Trophoblast cell (in vitro differentiated cells and primary cell): ENCODE data around the gene TSSK2.
A peak's percentile ranks its signal among the peaks of the same experiment; 100 is the strongest.

Experiments used
- DNase-seq, 2 donors: peaks; one replicate each; pipeline ENCODE4 v3.0.0-alpha.2; 2016
- H2AFZ ChIP-seq: 2 replicates; pipeline ENCODE4 v1.6.1; 2013; ENCODE audit warnings: low read length, moderate library complexity, mild to moderate bottlenecking; ENCODE audit not compliant: insufficient read depth, poor library complexity
- H2AK5ac ChIP-seq: 2 replicates; pipeline ENCODE4 v1.6.1; 2013; ENCODE audit warnings: mild to moderate bottlenecking, low read length
- H2BK120ac ChIP-seq: 2 replicates; pipeline ENCODE4 v1.6.1; 2013; ENCODE audit warnings: low read length, mild to moderate bottlenecking, moderate library complexity; ENCODE audit not compliant: insufficient read depth, poor library complexity
- H2BK12ac ChIP-seq: 2 replicates; pipeline ENCODE4 v1.6.1; 2013; ENCODE audit warnings: mild to moderate bottlenecking, low read length, moderate library complexity
- H2BK5ac ChIP-seq: 2 replicates; pipeline ENCODE4 v1.6.1; 2013; ENCODE audit warnings: low read length, low read depth, moderate library complexity, mild to moderate bottlenecking; ENCODE audit not compliant: poor library complexity
- H3K14ac ChIP-seq: 2 replicates; pipeline ENCODE4 v1.6.1; 2013; ENCODE audit warnings: mild to moderate bottlenecking, low read length
- H3K18ac ChIP-seq: 2 replicates; pipeline ENCODE4 v1.6.1; 2013; ENCODE audit warnings: mild to moderate bottlenecking, low read length
- H3K23ac ChIP-seq: 2 replicates; pipeline ENCODE4 v1.6.1; 2013; ENCODE audit warnings: low read length
- H3K27ac ChIP-seq: 2 replicates; pipeline ENCODE4 v1.5.1; 2013; ENCODE audit warnings: low read depth, mild to moderate bottlenecking, inconsistent platforms, low read length, moderate library complexity
- H3K27me3 ChIP-seq: 2 replicates; pipeline ENCODE4 v1.6.1; 2013; ENCODE audit warnings: inconsistent platforms, mild to moderate bottlenecking, low read length, moderate library complexity; ENCODE audit not compliant: insufficient read depth
- H3K36me3 ChIP-seq, 2 experiments: 1 replicate in 1 of 2; 2 replicates in 1 of 2; pipeline ENCODE4 v1.6.1; 2013; ENCODE audit warnings: low read length in 2 of 2, mild to moderate bottlenecking in 2 of 2, moderate library complexity in 1 of 2; ENCODE audit not compliant: insufficient read depth in 2 of 2, control insufficient read depth in 1 of 2
- H3K4ac ChIP-seq: 2 replicates; pipeline ENCODE4 v1.6.1; 2013; ENCODE audit warnings: low read depth, mild to moderate bottlenecking, low read length, moderate library complexity
- H3K4me1 ChIP-seq, 2 experiments: 1 replicate in 1 of 2; 2 replicates in 1 of 2; pipeline ENCODE4 v1.6.1; 2013; ENCODE audit warnings: low read length in 2 of 2, mild to moderate bottlenecking in 2 of 2, moderate library complexity in 1 of 2; ENCODE audit not compliant: insufficient read depth in 2 of 2, control insufficient read depth in 1 of 2
- H3K4me2 ChIP-seq: 2 replicates; pipeline ENCODE4 v1.6.1; 2013; ENCODE audit warnings: inconsistent platforms, mild to moderate bottlenecking, low read length, moderate library complexity
- H3K4me3 ChIP-seq: 2 replicates; pipeline ENCODE4 v1.5.1; 2013; ENCODE audit warnings: mild to moderate bottlenecking, low read depth, low read length, inconsistent platforms
- H3K79me1 ChIP-seq: one replicate; pipeline ENCODE4 v1.6.1; 2013; ENCODE audit warnings: low read length
- H3K79me2 ChIP-seq: 2 replicates; pipeline ENCODE4 v1.6.1; 2013; ENCODE audit warnings: low read length, mild to moderate bottlenecking; ENCODE audit not compliant: control insufficient read depth, insufficient read depth, poor library complexity
- H3K9ac ChIP-seq: 2 replicates; pipeline ENCODE4 v1.6.1; 2013; ENCODE audit warnings: mild to moderate bottlenecking, low read length
- H3K9me3 ChIP-seq: 2 replicates; pipeline ENCODE4 v1.6.1; 2013; ENCODE audit warnings: low read depth, mild to moderate bottlenecking, control low read depth, inconsistent platforms, low read length; ENCODE audit not compliant: insufficient read depth
- H4K12ac ChIP-seq: 2 replicates; pipeline ENCODE4 v1.6.1; 2013; ENCODE audit warnings: low read depth, mild to moderate bottlenecking, low read length, moderate library complexity
- H4K8ac ChIP-seq: 2 replicates; pipeline ENCODE4 v1.6.1; 2013; ENCODE audit warnings: low read depth, mild to moderate bottlenecking, low read length, moderate library complexity
- H4K91ac ChIP-seq: one replicate; pipeline ENCODE4 v1.6.1; 2013; ENCODE audit warnings: low read depth, mild to moderate bottlenecking, low read length, moderate library complexity
- WGBS: extraction: QIAGEN DNeasy Blood & Tissue Kit; methylation state at CpG from one replicate; pipeline ENCODE4 v1.1.7; 2013; ENCODE audit warnings: missing lambda C conversion rate; ENCODE audit not compliant: insufficient read length, insufficient coverage; ENCODE audit errors: extremely low coverage; 5-methylcytosine and 5-hydroxymethylcytosine counted together

TSSK2 gene

DNA sequence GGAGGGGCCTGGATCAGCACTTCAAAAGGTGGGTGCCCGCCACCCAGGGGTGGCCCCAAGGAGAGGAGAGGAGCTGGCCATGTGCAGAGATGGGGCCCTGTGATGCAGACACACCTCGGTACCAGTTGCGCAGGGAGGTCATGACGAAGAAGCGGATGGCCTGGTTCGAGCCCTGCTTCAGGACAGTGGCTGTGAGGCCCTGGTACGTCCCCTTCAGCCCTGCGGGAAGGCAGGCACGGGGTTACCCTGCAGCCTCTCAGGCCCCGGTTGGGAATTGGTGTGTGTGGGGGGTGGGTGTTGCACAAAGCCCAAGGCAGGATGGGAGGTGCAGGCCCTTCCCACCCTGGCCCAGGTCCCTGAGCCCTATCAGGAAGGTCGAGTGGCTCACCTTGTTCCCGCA is 45.6 kb downstream of the TSSK2 start:
- no peak overlapping the region for H2BK5ac ChIP-seq
- H2AK5ac ChIP-seq = no peak overlapping the region
- H3K27me3 ChIP-seq = no peaks in the 10 kb centered on the region
- WGBS = no CpG with 5 or more reads among the region's 12 CpGs
- peaks cover 21% of the 10 kb centered on the region for H3K79me2 ChIP-seq
- no peak overlapping the region for H3K23ac ChIP-seq
- peak overlapping the region; percentile 89 for H3K4me2 ChIP-seq
- no peak overlapping the region for H4K12ac ChIP-seq
- no peak overlapping the region for H4K8ac ChIP-seq
- H3K9me3 ChIP-seq = peaks cover 1% of the 10 kb centered on the region
- peaks cover 22 to 27% of the 10 kb centered on the region in 2 experiments for H3K36me3 ChIP-seq
- no peak overlapping the region for H4K91ac ChIP-seq
- no peak overlapping the region for H2BK12ac ChIP-seq
- peak overlapping the region; percentile 52 for H3K9ac ChIP-seq
- no peak overlapping the region for H2AFZ ChIP-seq
- H3K18ac ChIP-seq = peak overlapping the region; percentile 4
- peaks cover 16% of the 10 kb centered on the region for H3K79me1 ChIP-seq
- peak overlapping the region; percentile 16 for H3K4ac ChIP-seq
- peak overlapping the region; percentile 27 for H3K4me3 ChIP-seq
- no peak overlapping the region for H2BK120ac ChIP-seq
- no peak for DNase-seq
- peaks cover 43 to 56% of the 10 kb centered on the region in 2 experiments for H3K4me1 ChIP-seq
- no peak overlapping the region for H3K14ac ChIP-seq
- H3K27ac ChIP-seq = no peak overlapping the region

DNA sequence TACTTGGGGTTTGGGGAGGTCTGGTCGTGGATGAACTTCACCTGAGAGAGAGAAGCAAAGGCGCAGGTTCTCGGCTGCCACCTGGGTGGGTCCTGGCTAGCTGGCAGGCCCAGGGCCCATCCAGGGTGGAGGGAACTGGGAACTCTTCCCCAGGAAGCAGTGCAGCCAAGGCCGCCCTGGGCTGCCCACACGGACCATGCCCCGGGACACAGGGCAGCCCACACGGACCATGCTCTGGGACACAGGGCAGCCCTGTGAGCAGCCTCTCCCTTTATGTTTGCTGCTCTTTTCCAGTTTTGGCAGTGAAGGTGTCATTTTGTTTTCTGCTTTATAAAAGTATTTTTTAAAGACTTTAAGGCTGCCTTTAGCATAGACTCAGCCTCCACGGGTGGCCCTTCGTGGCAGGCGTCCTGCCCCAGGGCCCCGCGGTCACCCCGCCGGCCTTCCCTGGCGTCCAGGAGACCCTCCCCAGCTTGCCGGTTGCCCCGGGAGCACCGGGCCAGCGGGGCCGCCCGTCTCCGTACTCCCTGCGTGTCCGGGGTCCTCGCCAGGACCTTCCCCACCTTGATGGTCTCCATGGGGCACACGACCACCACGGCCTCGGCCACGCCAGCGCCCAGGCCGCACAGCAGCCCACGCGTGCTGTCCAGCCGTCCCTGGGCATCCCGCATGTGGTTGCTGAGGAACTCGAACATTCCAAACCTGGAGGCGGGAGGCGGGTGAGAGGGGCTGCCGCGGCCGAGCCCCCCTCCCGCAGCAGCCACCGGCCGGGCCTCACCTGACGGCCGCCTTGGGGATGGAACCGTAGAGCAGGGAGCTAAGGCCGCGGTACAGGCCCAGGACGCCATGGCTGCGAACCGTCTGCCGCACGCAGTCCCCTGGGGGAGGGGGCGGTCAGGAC is 46.3 kb downstream of the TSSK2 start:
- H3K27ac ChIP-seq = peak overlapping the region; percentile 84
- no peak overlapping the region for H3K23ac ChIP-seq
- peak overlapping the region; percentile 79 for H2BK5ac ChIP-seq
- peaks cover 40 to 53% of the 10 kb centered on the region in 2 experiments for H3K4me1 ChIP-seq
- peak overlapping the region; percentile 95 for H3K18ac ChIP-seq
- peak overlapping the region; percentile 89 for H3K4me2 ChIP-seq
- H3K14ac ChIP-seq = peak overlapping the region; percentile 47
- H3K4ac ChIP-seq = peak overlapping the region; percentile 72
- no peaks in the 10 kb centered on the region for H3K27me3 ChIP-seq
- H3K9me3 ChIP-seq = peaks cover 1% of the 10 kb centered on the region
- peak overlapping the region; percentile 96 for H3K4me3 ChIP-seq
- H3K36me3 ChIP-seq = peaks cover 22 to 27% of the 10 kb centered on the region in 2 experiments
- peak overlapping the region; percentile 84 for H4K8ac ChIP-seq
- peak overlapping the region; percentile 60 for H4K12ac ChIP-seq
- peak overlapping the region; percentile 69 for H2AFZ ChIP-seq
- peak in 1 of 2 donors; percentile 9 for DNase-seq
- H2BK120ac ChIP-seq = peak overlapping the region; percentile 57
- WGBS = no CpG with 5 or more reads among the region's 55 CpGs
- peaks cover 15% of the 10 kb centered on the region for H3K79me2 ChIP-seq
- peak overlapping the region; percentile 81 for H4K91ac ChIP-seq
- H3K79me1 ChIP-seq = peaks cover 14% of the 10 kb centered on the region
- peak overlapping the region; percentile 80 for H2AK5ac ChIP-seq
- H2BK12ac ChIP-seq = no peak overlapping the region
- H3K9ac ChIP-seq = peak overlapping the region; percentile 89

DNA sequence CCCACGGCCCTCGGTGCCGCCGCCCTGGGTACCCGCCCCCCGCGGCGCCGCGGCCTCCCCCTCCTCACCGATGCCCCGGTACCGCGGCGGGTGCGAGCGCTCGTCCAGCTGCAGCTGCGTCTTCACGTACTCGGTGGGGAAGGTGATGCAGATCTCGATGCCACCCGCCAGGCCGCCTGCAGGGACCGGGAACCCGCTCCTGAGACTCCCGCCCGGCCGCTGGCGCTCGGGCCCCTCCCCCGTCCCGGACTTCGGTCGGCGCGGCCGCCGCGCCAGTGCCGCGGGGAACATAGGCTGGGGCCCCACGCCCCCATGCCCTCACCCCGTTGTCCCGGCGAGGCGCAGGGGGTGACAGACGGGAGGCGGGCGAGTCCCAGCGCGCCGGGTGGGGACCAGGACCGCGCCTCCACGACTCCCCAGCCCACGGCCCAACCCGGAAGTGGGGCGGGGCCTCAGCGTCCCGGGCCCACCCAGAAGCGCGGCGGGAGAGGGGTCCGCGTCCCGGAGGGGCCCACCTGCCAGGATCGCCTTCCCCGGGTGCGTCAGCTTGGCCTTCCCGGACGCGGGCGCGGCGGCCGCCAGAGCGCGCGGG is 47.1 kb downstream of the TSSK2 start:
- Histone ChIP-seq H3K14ac (peak overlapping the region; percentile 47), H2AK5ac (peak overlapping the region; percentile 80), H3K4me1 (peaks cover 33 to 47% of the 10 kb centered on the region in 2 experiments), H2BK5ac (peak overlapping the region; percentile 79), H3K27me3 (no peaks in the 10 kb centered on the region), H2BK12ac (no peak overlapping the region), H3K9me3 (peaks cover 1% of the 10 kb centered on the region), H3K79me2 (peaks cover 14% of the 10 kb centered on the region), H3K23ac (no peak overlapping the region), H3K9ac (peak overlapping the region; percentile 89), H4K8ac (peak overlapping the region; percentile 84), H3K27ac (peak overlapping the region; percentile 84), H3K4me3 (peak overlapping the region; percentile 96), H3K18ac (peak overlapping the region; percentile 95), H3K4ac (peak overlapping the region; percentile 72), H4K12ac (peak overlapping the region; percentile 60), H3K4me2 (peak overlapping the region; percentile 89), H2AFZ (peak overlapping the region; percentile 77), H3K36me3 (peaks cover 22 to 24% of the 10 kb centered on the region in 2 experiments), H4K91ac (peak overlapping the region; percentile 81), H2BK120ac (peak overlapping the region; percentile 57), H3K79me1 (peaks cover 14% of the 10 kb centered on the region)
- peak; percentile 18 to 52 for DNase-seq
- no CpG with 5 or more reads among the region's 80 CpGs for WGBS

DNA sequence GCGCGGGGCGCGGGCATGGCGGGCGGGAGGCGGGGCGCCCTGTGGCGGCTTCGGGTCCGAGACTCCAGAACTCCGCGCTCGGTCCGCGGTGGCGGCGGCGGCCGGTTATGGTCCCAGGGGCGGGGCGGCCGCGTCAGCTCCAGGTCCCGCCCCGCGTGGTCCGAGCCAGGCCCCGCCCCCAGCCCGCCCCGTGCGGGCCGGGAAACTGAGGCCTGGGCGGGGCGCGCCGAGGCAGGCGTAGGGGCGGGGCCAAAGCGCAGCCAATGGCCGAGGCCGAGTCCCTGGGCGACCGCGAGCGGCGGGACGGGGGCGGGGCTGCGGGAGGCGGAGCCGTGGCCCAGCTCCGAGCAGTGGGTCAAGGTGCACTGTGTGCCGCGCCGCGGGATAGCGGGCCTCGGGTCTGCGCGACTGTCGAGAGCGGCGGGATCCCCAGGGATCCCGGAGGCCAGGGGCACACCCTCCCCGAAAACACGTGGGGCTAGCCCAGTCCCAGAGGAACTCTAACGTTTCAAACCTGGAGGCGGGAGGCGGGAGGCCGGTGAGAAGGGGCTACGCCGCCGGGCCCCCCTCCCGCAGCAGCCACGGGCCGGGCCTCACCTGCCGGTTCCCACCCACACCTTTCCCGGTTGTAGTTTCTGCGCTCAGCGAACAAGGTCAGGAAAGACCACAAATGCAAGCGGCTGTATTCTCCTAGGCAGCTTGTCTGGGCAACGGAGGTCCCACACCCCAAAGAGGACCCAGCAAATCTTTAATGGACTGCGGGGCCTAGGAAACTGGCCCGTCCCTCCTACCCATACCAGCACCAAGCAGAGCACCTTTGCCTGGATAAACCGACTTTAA is 47.8 kb downstream of the TSSK2 start, which contains the start of gene SLC25A1:
SLC25A1 (minus strand) TSS at position 80 of the 840 bp plus-strand sequence; CDS start at position 17, 63 bp downstream.
- H3K23ac ChIP-seq = no peak within 1 kb of the TSS
- H3K4me1 ChIP-seq = peaks cover 32 to 43% of the 10 kb centered on the region in 2 experiments
- peak within 1 kb of the TSS; percentile 89 for H3K4me2 ChIP-seq
- peak within 1 kb of the TSS; percentile 79 for H2BK5ac ChIP-seq
- no CpG with 5 or more reads among the region's 86 CpGs for WGBS
- H3K36me3 ChIP-seq = peaks cover 22% of the 10 kb centered on the region in 2 experiments
- peak within 1 kb of the TSS; percentile 77 for H2AFZ ChIP-seq
- H2AK5ac ChIP-seq = peak within 1 kb of the TSS; percentile 80
- H3K79me2 ChIP-seq = peaks cover 14% of the 10 kb centered on the region
- H3K14ac ChIP-seq = peak within 1 kb of the TSS; percentile 47
- H3K4me3 ChIP-seq = peak within 1 kb of the TSS; percentile 96
- H3K79me1 ChIP-seq = peaks cover 14% of the 10 kb centered on the region
- peak within 1 kb of the TSS; percentile 72 for H3K4ac ChIP-seq
- no peaks in the 10 kb centered on the region for H3K27me3 ChIP-seq
- H4K8ac ChIP-seq = peak within 1 kb of the TSS; percentile 84
- peak within 1 kb of the TSS; percentile 12 for H2BK12ac ChIP-seq
- H4K12ac ChIP-seq = peak within 1 kb of the TSS; percentile 60
- peak within 1 kb of the TSS; percentile 84 for H3K27ac ChIP-seq
- DNase-seq = peak; percentile 89 to 95
- H4K91ac ChIP-seq = peak within 1 kb of the TSS; percentile 81
- peak within 1 kb of the TSS; percentile 57 for H2BK120ac ChIP-seq
- H3K9me3 ChIP-seq = peaks cover 1% of the 10 kb centered on the region
- peak within 1 kb of the TSS; percentile 95 for H3K18ac ChIP-seq
- peak within 1 kb of the TSS; percentile 89 for H3K9ac ChIP-seq
